SK-N-SH treated with all-trans-retinoic acid at 6 μM for 48 hours (cell line): Measurements from ENCODE around the gene FUT7.

Source experiments
- ARNTL ChIP-seq: fragments of 450-650 bp; formaldehyde crosslinking; IDR thresholded peaks from 2 replicates; pipeline ENCODE4 v1.5.0; 2020; ENCODE audit warnings: low read depth, mild to moderate bottlenecking, moderate library complexity, borderline replicate concordance
- CSDC2 ChIP-seq: fragments of 250-450 bp; sonication (Bioruptor Pico); IDR thresholded peaks from 2 replicates; pipeline ENCODE4 v1.5.0; 2020; ENCODE audit warnings: mild to moderate bottlenecking, moderate library complexity
- GLIS3 ChIP-seq: fragments of 250-450 bp; sonication (Bioruptor Pico); IDR thresholded peaks from 2 replicates; pipeline ENCODE4 v1.5.0; 2020; ENCODE audit warnings: mild to moderate bottlenecking, moderate library complexity
- ISL1 ChIP-seq: fragments of 250-450 bp; sonication (Bioruptor Pico); IDR thresholded peaks from 2 replicates; pipeline ENCODE4 v2.1.2; 2022; ENCODE audit warnings: mild to moderate bottlenecking, moderate library complexity
- RARB ChIP-seq: fragments of 250-450 bp; sonication (Bioruptor Pico); IDR thresholded peaks from 2 replicates; pipeline ENCODE4 v1.8.0; 2021; ENCODE audit warnings: mild to moderate bottlenecking, moderate library complexity
- SNAI2 ChIP-seq: fragments of 250-450 bp; sonication (Bioruptor Pico); IDR thresholded peaks from 2 replicates; pipeline ENCODE4 v1.5.0; 2020; ENCODE audit warnings: mild to moderate bottlenecking, moderate library complexity
- TCF4 ChIP-seq: fragments of 250-450 bp; sonication (Bioruptor Pico); IDR thresholded peaks from 2 replicates; pipeline ENCODE4 v1.8.0; 2021; ENCODE audit warnings: mild to moderate bottlenecking, moderate library complexity, borderline replicate concordance
- TOX ChIP-seq: fragments of 250-450 bp; sonication (Bioruptor Pico); IDR thresholded peaks from 2 replicates; pipeline ENCODE4 v1.8.0; 2021; ENCODE audit warnings: mild to moderate bottlenecking, moderate library complexity, borderline replicate concordance
- ZNF70 ChIP-seq: fragments of 450-650 bp; formaldehyde crosslinking; IDR thresholded peaks from 2 replicates; pipeline ENCODE4 v1.5.0; 2020; ENCODE audit warnings: mild to moderate bottlenecking, moderate library complexity
- ZNF8 ChIP-seq: fragments of 450-650 bp; formaldehyde crosslinking; IDR thresholded peaks from 2 replicates; pipeline ENCODE4 v1.5.0; 2020; ENCODE audit warnings: mild to moderate bottlenecking, moderate library complexity

DNA sequence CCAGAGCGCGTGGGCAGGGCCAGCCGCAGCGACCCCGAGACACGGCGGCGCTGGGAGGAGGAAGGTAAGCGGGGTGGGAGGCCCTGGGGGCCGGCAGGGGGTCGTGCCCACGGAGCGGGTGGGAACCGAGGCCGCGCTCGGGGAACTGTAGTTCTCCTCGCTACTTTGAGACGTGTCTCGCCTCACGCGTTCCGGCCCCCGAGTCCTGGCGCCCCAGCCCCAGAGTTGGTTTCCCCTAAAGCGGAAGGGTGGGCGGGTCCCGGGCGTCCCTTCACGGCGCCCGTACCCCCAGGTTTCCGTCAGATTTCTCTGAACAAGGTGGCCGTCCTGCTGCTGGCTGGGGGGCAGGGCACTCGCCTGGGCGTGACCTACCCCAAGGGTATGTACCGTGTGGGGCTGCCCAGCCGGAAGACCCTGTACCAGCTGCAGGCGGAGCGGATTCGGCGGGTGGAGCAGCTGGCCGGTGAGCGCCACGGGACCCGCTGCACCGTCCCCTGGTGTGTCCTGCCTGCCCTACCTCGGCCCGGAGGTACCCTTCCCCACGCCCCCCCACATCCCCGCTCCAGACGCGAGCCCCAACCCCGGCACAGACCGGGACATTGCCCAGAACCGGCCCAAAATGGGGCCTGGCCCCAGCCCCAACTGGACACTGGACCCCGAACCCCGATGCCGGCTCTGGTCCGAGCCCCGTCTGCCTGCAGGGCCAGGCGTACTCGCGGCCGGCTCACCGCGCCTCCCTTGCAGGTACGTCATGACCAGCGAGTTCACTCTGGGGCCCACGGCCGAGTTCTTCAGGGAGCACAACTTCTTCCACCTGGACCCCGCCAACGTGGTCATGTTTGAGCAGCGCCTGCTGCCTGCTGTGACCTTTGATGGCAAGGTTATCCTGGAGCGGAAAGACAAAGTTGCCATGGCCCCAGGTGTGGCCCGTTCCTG lies 46.1 kb upstream of the FUT7 start:
- no peak for TF ChIP-seq ARNTL (CRISPR knock-in tag)
- no peak for TF ChIP-seq TOX (CRISPR knock-in tag)
- no peak for TF ChIP-seq ZNF8
- TF ChIP-seq ZNF70 (CRISPR knock-in tag): no peak
- no peak for TF ChIP-seq SNAI2 (CRISPR knock-in tag)
- TF ChIP-seq RARB (CRISPR knock-in tag): no peak
- TF ChIP-seq ISL1: no peak
- TF ChIP-seq TCF4 (CRISPR knock-in tag): no peak
- TF ChIP-seq GLIS3: no peak
- TF ChIP-seq CSDC2: no peak
